Measurements from ENCODE around the gene HMGB2. TPM values are rescaled to one million over a fixed set of nuclear protein-coding genes. Genes with fewer than 3 reads are reported as not detected.

HMGB2 gene
- total and polyA plus RNA-seq, 4 donors = 33.0 to 81.7 (median 56.5) TPM

Other genes with a start within 250 kb of the HMGB2 start
- gene GALNT7, start 165.5 kb downstream of the HMGB2 start, total RNA-seq = 10 to 100 TPM; 20.3 to 29.8 TPM
- gene GALNT7, start 165.5 kb downstream of the HMGB2 start, polyA plus RNA-seq = 10 to 100 TPM in 1 of 2 donors, 1 to 10 TPM in 1; 6.3 to 12.1 TPM
- 10 to 100 TPM; 33.4 to 34.7 TPM for gene SAP30, start 36.6 kb upstream of the HMGB2 start, total RNA-seq
- gene SAP30, start 36.6 kb upstream of the HMGB2 start, polyA plus RNA-seq = 10 to 100 TPM; 19.4 to 25.7 TPM
- 10 to 100 TPM; 34.6 to 45.2 TPM for gene SCRG1, start 64.8 kb upstream of the HMGB2 start, total RNA-seq
- 10 to 100 TPM; 13.7 to 14.9 TPM for gene SCRG1, start 64.8 kb upstream of the HMGB2 start, polyA plus RNA-seq
- gene HAND2, start 195.9 kb upstream of the HMGB2 start, total RNA-seq = 10 to 100 TPM in 1 of 2 donors, 1 to 10 TPM in 1; 5.2 to 19.5 TPM
- 10 to 100 TPM; 17.0 to 36.7 TPM for gene HAND2, start 195.9 kb upstream of the HMGB2 start, polyA plus RNA-seq